Right ventricle myocardium inferior (tissue), 1 donor: ENCODE data around the gene PSD4. TPM values are rescaled to one million over a fixed set of nuclear protein-coding genes. Genes with fewer than 3 reads are reported as not detected.

Experiments
- ATAC-seq: fragments of 200-7000 bp; cut with Tn5 transposase; one replicate; pipeline ENCODE4 v1.9.1; 2020; ENCODE audit warnings: mild to moderate bottlenecking, moderate library complexity
- DNase-seq: peaks from one replicate; pipeline ENCODE4 v3.0.0; 2021; ENCODE audit errors: missing footprints
- intact Hi-C: fragments of 100-400 bp; cut with DNase I; formaldehyde crosslinking; loops from one replicate; pipeline ENCODE4 v1.11.0; 2022
- total RNA-seq: library from RNA; stranded (reverse); fragmentation: NEBNext Ultra II Directional; extraction: Animal tissue kit (Norgen Biotek cat#: 25700); gene quantifications from one replicate; pipeline ENCODE4 v1.2.1, GENCODE V29; 2021
- donor health status: DM: no; HTN: yes; CAD: no; lungs with severe emphysema.

PSD4 gene
- total RNA-seq, 1 donor from 2014 or later: 3.4 TPM

GRCh38 chr2:113164215-113164929 is 9.4 kb upstream of the PSD4 start:
- DNase-seq (no peak), ATAC-seq (no peak)
- intact Hi-C loops: no loop called here

DNA sequence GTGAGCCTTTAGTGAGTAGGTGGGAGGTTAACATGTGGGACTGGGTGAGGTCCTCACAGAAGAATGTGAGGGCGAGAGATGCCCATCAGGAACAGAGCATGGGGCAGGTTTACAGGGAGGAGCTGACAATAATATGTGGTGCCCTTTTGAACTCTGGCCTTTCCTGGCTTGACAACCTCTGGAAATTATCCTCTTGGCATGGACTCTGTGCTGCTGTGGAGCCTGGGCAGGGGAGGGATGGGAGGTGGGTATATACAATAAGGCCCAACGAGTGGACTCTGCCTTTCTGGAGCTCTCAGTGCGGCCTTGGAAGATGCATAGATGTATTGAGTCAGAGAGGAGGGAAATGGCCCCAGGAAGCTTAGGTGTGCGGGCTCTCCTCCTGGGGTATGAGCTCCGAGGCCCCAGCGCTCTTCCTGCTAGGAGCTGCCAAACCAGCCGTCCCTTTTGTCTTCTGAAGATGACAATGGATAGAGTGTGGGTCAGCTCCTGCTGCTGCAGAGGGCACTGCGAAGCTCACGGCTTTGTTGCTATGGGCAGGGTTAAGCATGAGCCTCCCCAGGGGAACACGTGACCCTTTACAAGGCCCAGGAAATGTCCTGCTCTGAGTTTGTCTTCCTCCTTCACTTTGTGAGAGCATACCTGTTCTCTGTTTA is 8.7 kb upstream of the PSD4 start:
- ATAC-seq (no peak), DNase-seq (no peak)
- intact Hi-C loops: no loop called here

DNA sequence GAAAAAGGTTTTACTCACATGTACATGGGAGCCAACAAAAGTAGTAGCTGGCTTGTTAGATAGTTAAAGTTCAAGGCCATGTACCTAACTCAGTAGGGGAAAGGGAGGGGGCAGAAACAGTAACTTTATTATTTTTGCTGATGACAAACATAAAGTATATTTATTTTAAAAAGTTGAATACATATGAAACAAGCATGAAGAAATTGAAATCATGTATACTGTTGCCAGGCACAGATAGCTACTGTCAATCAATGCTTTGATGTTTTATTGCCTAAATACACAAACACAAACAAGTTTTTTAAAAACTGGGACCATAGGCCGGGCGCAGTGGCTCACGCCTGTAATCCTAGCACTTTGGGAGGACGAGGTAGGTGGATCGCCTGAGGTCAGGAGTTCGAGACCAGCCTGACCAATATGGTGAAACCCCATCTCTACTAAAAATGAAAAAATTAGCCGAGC is 7.6 kb upstream of the PSD4 start:
- intact Hi-C loops: no loop called here
- ATAC-seq (no peak), DNase-seq (no peak)

DNA sequence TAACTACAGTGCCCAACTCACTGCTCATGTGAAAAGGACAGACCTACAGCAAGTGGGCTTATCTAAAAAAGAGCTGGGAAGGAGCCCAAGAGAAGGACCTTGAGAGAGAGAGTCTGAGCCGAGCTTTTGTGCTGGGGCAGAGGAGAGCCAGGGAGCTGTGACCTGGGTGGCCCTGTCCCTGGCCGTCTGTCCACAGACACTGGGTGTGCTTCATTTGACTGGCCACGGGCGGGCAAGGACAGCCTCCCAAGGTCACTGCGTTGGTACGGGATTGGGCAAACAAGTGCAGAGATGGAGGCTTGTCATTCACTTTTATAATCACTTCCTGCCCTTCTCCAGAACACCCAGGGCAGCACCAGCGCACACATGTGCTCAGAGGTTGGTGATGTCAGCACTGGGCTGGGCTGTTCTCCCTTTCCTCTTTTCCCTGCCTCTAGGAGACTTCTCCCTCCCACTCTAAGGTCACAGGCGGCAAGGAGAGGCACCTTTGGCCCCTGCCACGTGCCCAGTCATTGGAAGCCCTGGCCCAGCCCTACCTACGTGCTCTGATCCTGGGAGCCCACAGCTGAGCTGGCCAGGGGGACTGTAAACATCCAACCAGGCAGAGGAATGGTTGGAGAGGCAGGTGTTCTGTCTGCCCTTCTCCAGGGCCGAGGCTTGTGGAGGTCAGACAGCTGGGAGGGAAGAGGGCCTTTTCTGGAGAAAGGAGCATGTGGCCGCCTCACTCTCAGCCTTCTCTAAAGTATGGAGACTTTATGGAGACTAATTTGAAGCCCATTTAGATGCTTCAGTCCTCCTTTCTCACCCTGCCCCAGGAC is 6.4 kb upstream of the PSD4 start:
- DNase-seq (no peak), ATAC-seq (peak; percentile 64)
- intact Hi-C loops: no loop called here

GRCh38 chr2:113167962-113168340 is 5.8 kb upstream of the PSD4 start:
- DNase-seq (no peak), ATAC-seq (no peak)
- intact Hi-C loops: no loop called here

GRCh38 chr2:113169002-113169530 is 4.7 kb upstream of the PSD4 start:
- DNase-seq: no peak
- intact Hi-C loops: no loop called here
- no peak for ATAC-seq

DNA sequence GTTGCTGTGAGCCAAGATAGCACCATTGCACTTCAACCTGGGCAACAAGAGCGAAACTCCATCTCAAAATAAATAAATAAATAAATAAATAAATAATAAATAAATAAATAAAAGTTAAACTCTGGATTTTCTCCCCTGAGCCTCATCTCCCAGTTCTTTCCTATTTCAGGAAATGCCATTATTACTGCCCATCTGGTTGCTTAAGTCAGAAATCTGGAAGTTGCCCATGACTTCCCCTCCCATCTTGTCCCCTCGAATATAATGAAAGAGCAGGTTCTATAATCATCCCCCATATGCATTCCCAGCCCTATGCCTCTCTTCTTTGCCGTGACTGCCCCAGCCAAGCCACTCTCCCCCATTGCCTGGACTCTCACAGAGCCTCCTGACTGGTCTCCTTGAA is 4.2 kb upstream of the PSD4 start:
- DNase-seq (no peak), ATAC-seq (no peak)
- intact Hi-C loops: no loop called here

DNA sequence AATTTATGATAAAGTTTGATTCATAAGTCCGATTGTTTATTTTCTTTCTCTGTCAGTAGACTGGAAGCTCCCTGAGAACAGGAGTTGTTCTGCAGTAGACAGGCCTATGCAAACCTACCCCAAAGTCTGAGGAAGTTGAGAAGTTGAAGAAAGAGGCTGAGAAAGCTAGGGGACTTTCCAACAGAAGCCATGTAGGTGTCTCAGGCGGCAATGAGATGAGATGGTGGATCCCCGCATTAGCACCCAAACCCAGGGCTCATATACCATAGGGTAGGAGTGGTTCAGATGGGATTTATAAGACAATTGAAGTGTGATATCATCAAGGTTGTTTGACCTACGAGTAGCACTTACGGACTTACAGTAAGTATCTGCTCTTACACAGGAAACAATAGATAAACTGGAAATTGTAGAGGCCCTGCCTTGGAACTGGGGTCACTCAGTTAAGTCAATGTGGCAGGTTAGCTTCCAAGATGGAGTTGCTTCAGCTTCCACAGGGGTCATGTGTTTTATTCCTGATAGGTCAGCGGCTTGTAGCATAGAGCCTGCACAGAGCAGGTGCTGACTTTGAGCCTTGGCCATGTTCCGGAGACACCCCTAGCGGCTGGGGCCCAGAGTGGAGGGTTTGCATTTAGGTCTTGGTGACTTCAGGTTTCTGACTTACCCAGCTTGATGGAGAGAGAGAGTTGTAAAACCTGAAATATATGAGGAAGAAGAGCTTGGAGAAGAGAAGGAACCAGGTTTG is 2.3 kb upstream of the PSD4 start:
- DNase-seq (no peak), ATAC-seq (no peak)
- intact Hi-C loops: no loop called here

GRCh38 chr2:113172721-113173541 is 840 bp upstream of the PSD4 start:
- intact Hi-C loops: no loop called here
- ATAC-seq: no peak
- DNase-seq: no peak

DNA sequence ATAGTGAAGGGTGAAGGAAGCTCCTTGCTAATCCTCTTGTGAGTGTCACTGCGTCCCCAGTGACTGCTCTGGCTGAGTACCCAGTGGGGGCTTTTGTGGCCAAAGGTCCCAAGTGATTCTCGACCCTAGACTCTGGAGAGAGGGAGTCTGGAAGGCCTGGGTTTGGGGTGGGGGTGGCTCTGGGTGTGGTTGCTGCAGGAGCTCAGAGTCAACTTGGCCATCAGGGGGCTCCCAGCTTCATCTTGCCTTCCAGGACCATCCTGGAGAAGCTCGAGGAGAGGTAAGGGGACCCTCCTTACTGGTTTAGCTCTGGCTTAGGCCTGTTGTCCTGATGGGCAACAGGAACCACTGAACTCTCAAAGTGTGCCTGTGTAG is 592 bp downstream of the PSD4 start:
- no peak for ATAC-seq
- intact Hi-C loops: no loop called here
- no peak for DNase-seq

- no peak for ATAC-seq
- intact Hi-C loops: no loop called here
- peak; percentile 35 for DNase-seq
Measured at GRCh38 chr2:113175042-113175628, 1.4 kb downstream of the PSD4 start.

DNA sequence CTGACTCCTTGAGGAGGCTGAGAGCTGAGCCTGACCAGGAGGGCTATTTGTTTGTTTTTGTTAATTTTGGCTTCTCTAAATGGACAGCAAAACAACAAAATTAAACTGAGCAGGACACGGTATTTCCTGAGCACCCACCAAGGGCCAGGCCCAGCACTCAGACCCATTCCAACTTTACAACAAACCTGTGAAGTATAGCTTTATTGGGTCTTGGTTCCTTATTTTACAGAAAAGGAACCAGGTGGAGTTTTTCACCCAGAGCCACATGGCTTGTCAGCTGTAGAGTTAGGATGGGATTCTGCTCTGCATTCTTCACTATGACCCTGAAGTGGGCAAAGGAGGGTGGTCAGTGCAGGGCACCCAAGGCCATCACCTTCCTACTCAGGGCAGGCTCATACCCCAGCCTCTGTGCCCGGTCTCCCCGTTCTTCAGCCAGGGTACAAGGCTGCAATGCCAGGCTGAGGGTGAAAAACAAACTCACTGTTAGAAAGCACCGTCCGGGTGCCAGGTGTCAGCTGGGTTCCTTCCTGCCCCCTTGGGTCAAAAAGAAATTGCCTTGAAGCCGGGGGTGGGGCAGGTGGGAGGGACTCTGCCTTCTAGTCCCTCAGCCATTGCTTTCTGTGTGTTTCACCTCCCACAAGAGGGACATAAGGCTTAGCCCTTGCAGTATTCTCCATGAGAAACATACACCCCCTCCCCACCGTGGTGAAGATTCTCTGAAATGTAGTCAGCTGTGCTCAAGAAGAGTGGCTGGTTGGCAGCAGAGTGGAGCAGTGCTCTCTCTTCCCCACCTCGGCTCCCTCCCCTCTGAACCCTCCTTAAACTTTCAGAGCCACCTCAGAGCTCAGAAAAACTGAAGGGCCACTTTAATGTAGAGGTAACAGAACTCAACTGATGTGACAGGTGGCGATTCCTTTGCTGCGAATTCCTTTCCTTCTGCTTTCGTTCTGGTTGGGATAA is 2.2 kb downstream of the PSD4 start:
- intact Hi-C loops: no loop called here
- ATAC-seq: no peak
- no peak for DNase-seq

GRCh38 chr2:113176696-113177355 is 3.1 kb downstream of the PSD4 start:
- peak; percentile 22 for DNase-seq
- ATAC-seq: no peak

GRCh38 chr2:113178069-113178746 is 4.4 kb downstream of the PSD4 start:
- no peak for DNase-seq
- ATAC-seq: no peak
- intact Hi-C loops: no loop called here

More at GRCh38 chr2:113176696-113177355, 3.1 kb downstream of the PSD4 start:
- intact Hi-C loops: no loop called here

DNA sequence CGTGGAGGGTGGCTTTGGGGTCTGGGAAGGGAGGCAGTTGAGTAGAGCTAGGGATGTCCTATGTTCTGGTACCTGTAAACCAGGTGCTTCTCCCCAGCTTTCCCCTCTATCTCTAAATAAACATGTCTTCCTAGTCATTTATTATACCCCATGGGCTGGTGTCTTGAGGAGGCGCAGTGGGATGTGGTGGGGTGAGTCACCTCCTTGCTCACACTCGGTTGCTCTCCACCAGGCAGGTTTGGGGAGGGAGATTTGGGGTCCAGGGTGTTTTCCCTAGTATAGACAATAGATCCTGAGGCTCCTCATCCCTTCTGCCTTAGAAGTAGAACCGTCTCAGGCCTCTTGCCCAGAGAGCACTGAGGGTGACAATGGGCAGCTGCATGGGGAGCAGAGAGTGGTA is 5.1 kb downstream of the PSD4 start:
- no peak for DNase-seq
- no peak for ATAC-seq
- intact Hi-C loops: no loop called here
